Ascending aorta (tissue), 2 donors: ENCODE measurements around the gene DTNA. TPM values are rescaled to one million over a fixed set of nuclear protein-coding genes. Genes with fewer than 3 reads are reported as not detected.
"Not testable (repeated sequence)": the region's sequence is repeated elsewhere in the genome, so short reads cannot be mapped to it uniquely, and the experiment has no call there.

Experiments used
- DNase-seq, 2 donors: peaks; one replicate each; pipeline ENCODE4 v3.0.0-alpha.2; 2019; ENCODE audit warnings: low spot score in 2 of 2
- H3K27ac ChIP-seq, 2 donors: fragments of 200-600 bp; sonication (generic); one replicate each; pipeline ENCODE4 v1.5.1; 2016 to 2017; ENCODE audit warnings: mild to moderate bottlenecking in 1 of 2
- H3K27me3 ChIP-seq: fragments of 200-600 bp; sonication (generic); one replicate; pipeline ENCODE4 v1.5.1; 2017
- H3K36me3 ChIP-seq, 2 donors: fragments of 200-600 bp; sonication (generic); one replicate each; pipeline ENCODE4 v1.5.1; 2016
- H3K4me1 ChIP-seq, 2 donors: fragments of 200-600 bp; sonication (generic); one replicate each; pipeline ENCODE4 v1.5.1; 2016 to 2017; ENCODE audit warnings: mild to moderate bottlenecking in 1 of 2
- H3K4me3 ChIP-seq, 2 donors: fragments of 200-600 bp; sonication (generic); one replicate each; pipeline ENCODE4 v1.5.1; 2016 to 2017; ENCODE audit warnings: mild to moderate bottlenecking in 1 of 2
- H3K9me3 ChIP-seq, 2 donors: fragments of 200-600 bp; sonication (generic); one replicate each; pipeline ENCODE4 v1.5.1; 2016
- CTCF ChIP-seq, 3 experiments: fragments of 200-600 bp in 2 of 3; fragments of 450-650 bp in 1 of 3; sonication (generic) in 2 of 3; IDR thresholded peaks; one replicate each; pipeline ENCODE4 v1.5.1; 2016 to 2019; ENCODE audit warnings: antibody characterized with exemption in 3 of 3, mild to moderate bottlenecking in 1 of 3, moderate library complexity in 1 of 3
- intact Hi-C: fragments of 100-400 bp; cut with DNase I; formaldehyde crosslinking; loops from one replicate; pipeline ENCODE4 v1.15.1; 2023
- total RNA-seq: library from RNA; depleted of rRNA; stranded (reverse); fragments of >200 nt; gene quantifications from one replicate; pipeline ENCODE4 v1.1.0, GENCODE V29; 2016

The DTNA gene
- total RNA-seq, result 7.3 TPM

GRCh38 chr18:34709750-34710441 is at the start of gene DTNA:
DTNA (plus strand) TSS chr18:34710298; CDS start chr18:34755977, 45,679 bp downstream.
- TF ChIP-seq CTCF (IDR thresholded peaks at IDR 0.05), result no peak
- intact Hi-C loops, result loop anchor here (2.0 to 10.0 kb wide), 6 partner anchors 49 to 267 kb away; no protein-coding TSS in a partner anchor
- Histone ChIP-seq H3K27me3 (no peaks in the 10 kb centered on the region), H3K4me3 (peak within 1 kb of the TSS; percentile 26 to 56), H3K9me3 (no peaks in the 10 kb centered on the region), H3K36me3 (no peaks in the 10 kb centered on the region), H3K4me1 (peaks cover 9 to 28% of the 10 kb centered on the region in 2 donors), H3K27ac (peak within 1 kb of the TSS; percentile 36 to 57)
- DNase-seq, result peak in 1 of 2 donors; percentile 66

- H3K4me1 ChIP-seq, result peaks cover 6 to 22% of the 10 kb centered on the region in 2 donors
- intact Hi-C loops, result loop anchor here (2.0 to 5.0 kb wide), 3 partner anchors 50 to 128 kb away; partner anchors contain the start of gene DTNA
- DNase-seq, result no peak
Measured at GRCh38 chr18:34660572-34660971, 49.5 kb upstream of the DTNA start.

DNA sequence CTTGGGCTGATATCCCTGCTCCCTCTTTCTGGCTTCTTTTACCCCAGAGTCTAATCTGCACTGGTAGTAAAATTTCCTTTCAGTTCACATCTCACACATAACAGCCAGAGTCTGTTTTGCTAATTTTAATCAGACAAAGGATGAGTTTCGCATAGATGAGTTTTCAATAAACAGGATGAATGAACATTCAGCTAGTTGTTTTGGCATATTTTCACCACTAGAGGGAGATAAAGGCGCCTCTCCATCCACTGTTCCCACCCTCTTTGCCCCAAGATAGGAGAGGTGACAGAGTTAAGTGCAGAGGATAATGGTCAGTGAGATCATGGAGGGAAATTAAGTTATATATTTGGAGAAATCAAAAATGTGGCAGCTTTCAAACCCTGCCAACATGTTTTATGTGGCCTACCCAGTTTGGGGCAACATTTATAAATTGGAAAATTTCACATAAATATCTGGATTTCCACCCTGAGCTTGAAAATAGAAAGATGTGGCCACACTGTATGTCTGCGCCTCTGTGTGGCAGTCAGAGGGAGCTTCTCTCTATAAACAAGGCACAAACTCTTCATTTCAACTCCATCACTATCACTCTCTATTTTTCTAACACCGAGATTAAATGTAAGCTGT is 48.5 kb upstream of the DTNA start:
- Histone ChIP-seq H3K4me1 (peaks cover 6 to 22% of the 10 kb centered on the region in 2 donors), H3K36me3 (no peaks in the 10 kb centered on the region), H3K4me3 (no peak overlapping the region), H3K27ac (peak overlapping the region in 1 of 2 donors; percentile 3), H3K27me3 (no peaks in the 10 kb centered on the region), H3K9me3 (no peaks in the 10 kb centered on the region)
- DNase-seq, result no peak
- TF ChIP-seq CTCF (IDR thresholded peaks at IDR 0.05), result peak; percentile 33 to 73 (median 55)
- intact Hi-C loops, result loop anchor here (2.0 to 5.0 kb wide), 3 partner anchors 49 to 127 kb away; partner anchors contain the start of gene DTNA

More at GRCh38 chr18:34660572-34660971, 49.5 kb upstream of the DTNA start:
- no peak for TF ChIP-seq CTCF (IDR thresholded peaks at IDR 0.05)
- H3K36me3 ChIP-seq, result no peaks in the 10 kb centered on the region
- H3K9me3 ChIP-seq, result no peaks in the 10 kb centered on the region
- no peaks in the 10 kb centered on the region for H3K27me3 ChIP-seq
- H3K4me3 ChIP-seq, result no peak overlapping the region
- peak overlapping the region; percentile 72 to 85 for H3K27ac ChIP-seq

DNA sequence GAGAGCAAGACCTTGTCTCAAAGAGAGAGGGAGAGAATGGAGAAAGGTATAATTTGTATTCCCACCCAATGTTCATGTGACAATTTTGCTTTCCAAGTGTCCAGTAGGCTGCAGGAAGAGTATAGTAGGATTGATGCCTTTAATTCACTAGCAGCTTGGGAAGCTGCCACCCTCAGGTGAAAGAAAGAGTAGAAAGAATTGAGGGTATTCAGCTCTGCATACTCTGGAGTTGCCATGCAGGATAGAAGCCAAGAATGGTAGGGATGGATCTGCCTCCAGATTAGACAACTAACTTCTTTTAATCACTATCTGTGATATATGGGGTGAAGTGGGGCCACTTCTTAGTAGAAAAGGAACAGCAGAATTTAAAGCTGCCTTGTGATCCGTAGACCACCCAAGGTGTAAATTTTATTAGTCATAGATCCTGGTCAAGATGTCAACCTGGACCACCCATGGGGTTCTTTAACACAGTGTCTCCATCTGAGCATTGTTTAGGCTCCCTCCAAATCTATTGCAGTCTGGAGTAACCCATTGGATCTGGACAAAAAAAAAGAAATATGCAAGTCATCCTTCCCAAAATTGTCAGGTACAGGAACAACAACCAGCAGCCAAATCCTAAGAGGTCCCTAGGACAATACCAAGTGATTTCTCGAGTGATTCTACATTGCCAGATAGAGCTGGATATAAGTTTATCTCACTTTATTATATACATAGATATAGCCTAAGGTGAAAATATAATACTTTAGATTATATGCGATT is 33.1 kb upstream of the DTNA start:
- no peaks in the 10 kb centered on the region for H3K9me3 ChIP-seq
- intact Hi-C loops, result no loop called here
- no peaks in the 10 kb centered on the region for H3K4me1 ChIP-seq
- no peaks in the 10 kb centered on the region for H3K36me3 ChIP-seq
- H3K27me3 ChIP-seq, result no peaks in the 10 kb centered on the region
- TF ChIP-seq CTCF (IDR thresholded peaks at IDR 0.05), result no peak
- no peak for DNase-seq
- no peak overlapping the region for H3K4me3 ChIP-seq
- no peak overlapping the region for H3K27ac ChIP-seq

GRCh38 chr18:34689750-34690149 is 20.3 kb upstream of the DTNA start:
- H3K9me3 ChIP-seq, H3K4me1 ChIP-seq, intact Hi-C loops, H3K27me3 ChIP-seq, H3K4me3 ChIP-seq, H3K36me3 ChIP-seq, H3K27ac ChIP-seq, DNase-seq: not testable (repeated sequence)
